Measurements from ENCODE around the gene APBA3.

APBA3 gene

DNA sequence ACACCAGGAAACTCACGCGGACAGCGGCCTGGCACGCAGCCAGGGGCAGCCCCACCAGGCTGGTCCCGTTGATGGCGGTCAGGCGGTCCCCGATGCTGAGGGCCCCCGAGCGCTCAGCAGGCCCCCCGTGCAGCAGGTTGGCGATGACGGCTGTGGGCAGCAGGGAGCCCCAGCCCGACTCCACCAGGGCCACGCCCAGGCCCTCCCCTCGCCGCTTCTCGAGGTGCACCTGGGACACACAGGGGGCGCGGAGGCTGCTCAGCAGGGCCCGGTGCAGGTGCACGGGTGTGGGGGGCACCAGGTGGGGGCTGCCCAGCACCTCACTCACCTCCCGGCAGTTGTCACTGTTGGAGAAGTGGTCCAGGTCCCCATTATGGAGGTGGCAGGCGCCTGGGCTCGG is 9.0 kb downstream of the APBA3 start:
- no peak overlapping the region for H3K4me2 ChIP-seq (ENCODE audit: low read depth, low read length)
- H2AFZ ChIP-seq (ENCODE audit: low read length), result no peak overlapping the region
- no peak overlapping the region for H3K9ac ChIP-seq (ENCODE audit: low read length)
- H3K36me3 ChIP-seq (replicated peaks; ENCODE audit: insufficient read depth, low read length), result no peaks in the 10 kb centered on the region
- no peaks in the 10 kb centered on the region for H3K79me2 ChIP-seq (ENCODE audit: low read length)
- TF ChIP-seq EZH2phosphoT487 (IDR thresholded peaks at IDR 0.05; ENCODE audit: low read length) (no peak), EZH2 (optimal IDR thresholded peaks at IDR 0.05; ENCODE audit: low read depth, low read length) (no peak)
- TF ChIP-seq, protein P1, sequence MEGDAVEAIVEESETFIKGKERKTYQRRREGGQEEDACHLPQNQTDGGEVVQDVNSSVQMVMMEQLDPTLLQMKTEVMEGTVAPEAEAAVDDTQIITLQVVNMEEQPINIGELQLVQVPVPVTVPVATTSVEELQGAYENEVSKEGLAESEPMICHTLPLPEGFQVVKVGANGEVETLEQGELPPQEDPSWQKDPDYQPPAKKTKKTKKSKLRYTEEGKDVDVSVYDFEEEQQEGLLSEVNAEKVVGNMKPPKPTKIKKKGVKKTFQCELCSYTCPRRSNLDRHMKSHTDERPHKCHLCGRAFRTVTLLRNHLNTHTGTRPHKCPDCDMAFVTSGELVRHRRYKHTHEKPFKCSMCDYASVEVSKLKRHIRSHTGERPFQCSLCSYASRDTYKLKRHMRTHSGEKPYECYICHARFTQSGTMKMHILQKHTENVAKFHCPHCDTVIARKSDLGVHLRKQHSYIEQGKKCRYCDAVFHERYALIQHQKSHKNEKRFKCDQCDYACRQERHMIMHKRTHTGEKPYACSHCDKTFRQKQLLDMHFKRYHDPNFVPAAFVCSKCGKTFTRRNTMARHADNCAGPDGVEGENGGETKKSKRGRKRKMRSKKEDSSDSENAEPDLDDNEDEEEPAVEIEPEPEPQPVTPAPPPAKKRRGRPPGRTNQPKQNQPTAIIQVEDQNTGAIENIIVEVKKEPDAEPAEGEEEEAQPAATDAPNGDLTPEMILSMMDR (IDR thresholded peaks at IDR 0.05; ENCODE audit: low read length), result no peak
- no peaks in the 10 kb centered on the region for H3F3A ChIP-seq (ENCODE audit: insufficient read depth, low read length)
- H3K9me2 ChIP-seq (replicated peaks; ENCODE audit: insufficient read depth, low read length), result no peaks in the 10 kb centered on the region
- H3K27me3 ChIP-seq (replicated peaks; ENCODE audit: insufficient read depth, low read length), result no peaks in the 10 kb centered on the region
- H3K4me1 ChIP-seq (ENCODE audit: low read length), result no peaks in the 10 kb centered on the region
- H3K27ac ChIP-seq (ENCODE audit: low read length), result no peak overlapping the region
- H3K9me3 ChIP-seq (replicated peaks; ENCODE audit: insufficient read depth, low read length), result no peaks in the 10 kb centered on the region
- H3K4me3 ChIP-seq (ENCODE audit: low read length), result no peak overlapping the region
- H4K20me1 ChIP-seq (ENCODE audit: insufficient read depth, low read length), result no peaks in the 10 kb centered on the region
- no peak for DNase-seq

DNA sequence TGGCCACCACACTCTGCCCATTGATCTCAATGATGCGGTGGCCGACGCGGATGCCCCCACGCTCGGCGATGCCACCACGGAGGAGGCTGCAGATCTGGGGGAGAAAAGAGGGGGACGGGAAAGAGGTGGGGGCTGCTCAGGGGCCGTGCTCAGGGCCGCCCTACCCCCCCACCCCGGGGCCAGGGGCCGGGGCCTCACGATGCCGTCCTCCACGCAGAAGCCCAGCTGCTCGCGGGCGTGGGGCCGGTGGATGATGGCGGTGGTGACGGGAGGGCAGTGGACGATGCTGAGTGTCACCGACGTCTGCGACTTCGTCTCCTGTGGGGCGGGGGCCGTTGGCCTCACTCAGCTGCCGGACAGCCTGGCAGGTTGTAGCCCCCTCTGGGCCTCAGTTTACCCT is 10.3 kb downstream of the APBA3 start:
- Histone ChIP-seq H3K36me3 (replicated peaks; ENCODE audit: insufficient read depth, low read length) (no peaks in the 10 kb centered on the region), H3K27me3 (replicated peaks; ENCODE audit: insufficient read depth, low read length) (no peaks in the 10 kb centered on the region), H3K9ac (ENCODE audit: low read length) (no peak overlapping the region), H3K9me3 (replicated peaks; ENCODE audit: insufficient read depth, low read length) (no peaks in the 10 kb centered on the region), H3K4me2 (ENCODE audit: low read depth, low read length) (no peak overlapping the region), H3F3A (ENCODE audit: insufficient read depth, low read length) (no peaks in the 10 kb centered on the region), H3K4me3 (ENCODE audit: low read length) (no peak overlapping the region), H3K4me1 (ENCODE audit: low read length) (no peaks in the 10 kb centered on the region), H3K27ac (ENCODE audit: low read length) (no peak overlapping the region), H2AFZ (ENCODE audit: low read length) (no peak overlapping the region), H3K79me2 (ENCODE audit: low read length) (no peaks in the 10 kb centered on the region), H4K20me1 (ENCODE audit: insufficient read depth, low read length) (no peaks in the 10 kb centered on the region), H3K9me2 (replicated peaks; ENCODE audit: insufficient read depth, low read length) (no peaks in the 10 kb centered on the region)
- no peak for DNase-seq
- TF ChIP-seq, protein P1 (IDR thresholded peaks at IDR 0.05; ENCODE audit: low read length), result no peak
- TF ChIP-seq EZH2 (optimal IDR thresholded peaks at IDR 0.05; ENCODE audit: low read depth, low read length) (no peak), EZH2phosphoT487 (IDR thresholded peaks at IDR 0.05; ENCODE audit: low read length) (no peak)

DNA sequence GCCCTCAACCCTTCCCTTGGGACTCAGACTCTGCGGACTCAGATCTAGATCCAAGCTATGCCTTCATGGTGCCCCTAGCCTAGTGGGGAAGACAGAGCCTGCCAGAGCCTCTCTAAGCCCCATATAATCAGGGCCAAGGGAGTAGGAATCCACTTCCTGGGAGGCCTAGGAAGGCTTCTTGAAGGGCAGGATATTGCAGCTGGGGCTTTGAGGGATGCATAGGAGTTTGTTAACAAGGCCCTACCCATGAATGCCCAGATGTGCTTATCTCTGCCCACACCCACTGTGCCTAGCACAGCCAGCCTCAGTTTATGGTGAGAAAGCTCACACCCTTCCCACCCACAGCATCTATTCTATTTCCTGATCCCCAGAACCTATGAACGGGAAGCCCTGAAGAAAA is 11.3 kb downstream of the APBA3 start:
- TF ChIP-seq EZH2phosphoT487 (IDR thresholded peaks at IDR 0.05; ENCODE audit: low read length), result no peak
- TF ChIP-seq, protein P1 (IDR thresholded peaks at IDR 0.05; ENCODE audit: low read length), result no peak
- no peak for TF ChIP-seq EZH2 (optimal IDR thresholded peaks at IDR 0.05; ENCODE audit: low read depth, low read length)
- Histone ChIP-seq H3K9ac (ENCODE audit: low read length) (no peak overlapping the region), H3F3A (ENCODE audit: insufficient read depth, low read length) (no peaks in the 10 kb centered on the region), H2AFZ (ENCODE audit: low read length) (no peak overlapping the region), H3K4me1 (ENCODE audit: low read length) (no peaks in the 10 kb centered on the region), H3K9me3 (replicated peaks; ENCODE audit: insufficient read depth, low read length) (no peaks in the 10 kb centered on the region), H3K27ac (ENCODE audit: low read length) (no peak overlapping the region), H3K4me3 (ENCODE audit: low read length) (no peak overlapping the region), H3K4me2 (ENCODE audit: low read depth, low read length) (no peak overlapping the region), H3K9me2 (replicated peaks; ENCODE audit: insufficient read depth, low read length) (no peaks in the 10 kb centered on the region), H3K79me2 (ENCODE audit: low read length) (no peaks in the 10 kb centered on the region), H4K20me1 (ENCODE audit: insufficient read depth, low read length) (no peaks in the 10 kb centered on the region), H3K27me3 (replicated peaks; ENCODE audit: insufficient read depth, low read length) (no peaks in the 10 kb centered on the region; the same call in 1 of the 2 replicates), H3K36me3 (replicated peaks; ENCODE audit: insufficient read depth, low read length) (no peaks in the 10 kb centered on the region)
- DNase-seq, result no peak

Measured in MM.1S (cell line).